Neural progenitor cell (in vitro differentiated cells): ENCODE measurements around the gene GATAD2A. TPM values are rescaled to one million over a fixed set of nuclear protein-coding genes. Genes with fewer than 3 reads are reported as not detected.

Experiments used
- DNase-seq: peaks from one replicate; pipeline ENCODE4 v3.0.0-alpha.2; 2016; ENCODE audit warnings: low spot score
- H2AFZ ChIP-seq: fragments of 200-600 bp; sonication (generic); replicated peaks from 2 replicates; pipeline ENCODE4 v1.6.1; 2016; ENCODE audit warnings: antibody characterized with exemption
- H3F3A ChIP-seq: fragments of 200-600 bp; sonication (generic); 2 replicates; pipeline ENCODE4 v1.6.1; 2016; ENCODE audit warnings: antibody characterized with exemption, low read depth
- H3K27ac ChIP-seq: fragments of 200-600 bp; sonication (generic); 2 replicates; pipeline ENCODE4 v1.5.1; 2016; ENCODE audit warnings: mild to moderate bottlenecking
- H3K27me3 ChIP-seq: fragments of 200-600 bp; sonication (generic); 2 replicates; pipeline ENCODE4 v1.6.1; 2016; ENCODE audit warnings: mild to moderate bottlenecking, moderate library complexity
- H3K36me3 ChIP-seq: fragments of 200-600 bp; sonication (generic); 2 replicates; pipeline ENCODE4 v1.5.1; 2016
- H3K4me1 ChIP-seq: fragments of 200-600 bp; sonication (generic); 2 replicates; pipeline ENCODE4 v1.6.1; 2016; ENCODE audit warnings: mixed run types
- H3K4me2 ChIP-seq: fragments of 200-600 bp; sonication (generic); 2 replicates; pipeline ENCODE4 v1.6.1; 2016
- H3K4me3 ChIP-seq: fragments of 200-600 bp; sonication (generic); 2 replicates; pipeline ENCODE4 v1.5.1; 2016
- H3K79me2 ChIP-seq: fragments of 200-600 bp; sonication (generic); 2 replicates; pipeline ENCODE4 v1.6.1; 2016; ENCODE audit warnings: low read depth
- H3K9ac ChIP-seq: fragments of 200-600 bp; sonication (generic); 2 replicates; pipeline ENCODE4 v1.6.1; 2016
- H3K9me3 ChIP-seq: fragments of 200-600 bp; sonication (generic); 2 replicates; pipeline ENCODE4 v1.5.1; 2016; ENCODE audit warnings: low read depth
- H4K20me1 ChIP-seq: fragments of 200-600 bp; sonication (generic); 2 replicates; pipeline ENCODE4 v1.6.1; 2016; ENCODE audit warnings: low read depth
- H3K27ac Mint-ChIP-seq: 3 replicates; pipeline ENCODE4 v1.8.0; 2021; ENCODE audit warnings: mixed read lengths
- H3K27me3 Mint-ChIP-seq: 2 replicates; pipeline ENCODE4 v1.8.0; 2022; ENCODE audit warnings: low read depth, mild to moderate bottlenecking, inconsistent platforms, moderate library complexity, mixed read lengths; ENCODE audit not compliant: insufficient read depth
- H3K36me3 Mint-ChIP-seq: 3 replicates; pipeline ENCODE4 v1.8.0; 2021; ENCODE audit warnings: mixed read lengths
- H3K4me1 Mint-ChIP-seq: 3 replicates; pipeline ENCODE4 v1.8.0; 2021; ENCODE audit warnings: mixed read lengths
- H3K4me3 Mint-ChIP-seq: 3 replicates; pipeline ENCODE4 v1.8.0; 2021; ENCODE audit warnings: mild to moderate bottlenecking, moderate library complexity, mixed read lengths
- H3K9me3 Mint-ChIP-seq: 3 replicates; pipeline ENCODE4 v1.8.0; 2020; ENCODE audit warnings: mixed read lengths
- EZH2 ChIP-seq: fragments of 200-600 bp; sonication (generic); IDR thresholded peaks from 2 replicates; pipeline ENCODE4 v1.6.1; 2017; ENCODE audit warnings: antibody characterized with exemption, mild to moderate bottlenecking, moderate library complexity
- EZH2phosphoT487 ChIP-seq: fragments of 200-600 bp; sonication (generic); IDR thresholded peaks from 2 replicates; pipeline ENCODE4 v1.6.1; 2017; ENCODE audit warnings: antibody characterized with exemption
- total RNA-seq: library from RNA; depleted of rRNA; stranded (reverse); fragments of >200 nt; gene quantifications from 2 replicates; pipeline ENCODE4 v1.2.3, GENCODE V29; 2015; ENCODE audit warnings: low replicate concordance
- TF ChIP-seq, protein P1 (sequence below): fragments of 200-600 bp; sonication (generic); IDR thresholded peaks from 2 replicates; pipeline ENCODE4 v1.5.1; 2017; ENCODE audit warnings: antibody characterized with exemption, mild to moderate bottlenecking

Gene GATAD2A
- total RNA-seq, 1 donor from 2014 or later: 37.9 TPM

DNA sequence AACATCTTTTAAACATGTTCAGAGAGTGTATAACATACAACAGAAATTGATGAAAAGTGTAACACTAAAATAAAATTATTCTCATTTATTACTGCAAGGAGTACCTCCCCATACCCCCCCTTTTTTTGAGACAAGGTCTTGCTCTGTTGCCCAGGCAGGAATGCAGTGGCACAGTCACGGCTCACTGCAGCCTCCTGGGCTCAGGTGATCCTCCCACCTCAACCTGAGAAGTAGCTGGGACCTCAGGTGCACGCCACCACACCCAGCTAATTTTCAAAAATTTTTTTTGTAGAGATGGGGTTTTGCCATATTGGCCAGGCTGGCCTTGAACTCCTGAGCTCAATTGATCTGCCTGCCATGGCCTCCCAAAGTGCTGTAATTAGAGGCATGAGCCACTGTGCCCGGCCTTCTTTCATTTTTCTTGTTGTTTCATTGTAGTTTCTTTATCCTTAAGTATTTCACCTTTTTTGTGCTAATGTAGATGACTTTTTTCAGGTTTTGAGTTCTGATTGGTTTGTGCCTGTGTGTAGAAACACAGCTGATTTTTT lies 28.3 kb downstream of the GATAD2A start:
- Histone ChIP-seq H3K27me3 (no peaks in the 10 kb centered on the region), H3K27ac (no peak overlapping the region), H4K20me1 (peaks cover 98% of the 10 kb centered on the region), H3K79me2 (peaks cover 100% of the 10 kb centered on the region), H3K4me2 (no peak overlapping the region), H3K4me1 (peaks cover 28% of the 10 kb centered on the region), H3K36me3 (no peaks in the 10 kb centered on the region), H3K9me3 (no peaks in the 10 kb centered on the region), H2AFZ (no peak overlapping the region), H3F3A (peaks cover 14% of the 10 kb centered on the region), H3K4me3 (no peak overlapping the region), H3K9ac (no peak overlapping the region)
- Mint-ChIP-seq H3K27me3 (no peaks in the 10 kb centered on the region), H3K4me1 (peaks cover 23% of the 10 kb centered on the region), H3K9me3 (no peaks in the 10 kb centered on the region), H3K4me3 (no peak overlapping the region), H3K36me3 (peaks cover 17% of the 10 kb centered on the region), H3K27ac (peak overlapping the region; percentile 22)
- DNase-seq: no peak
- TF ChIP-seq EZH2phosphoT487 (no peak), EZH2 (no peak)
- TF ChIP-seq, protein P1, sequence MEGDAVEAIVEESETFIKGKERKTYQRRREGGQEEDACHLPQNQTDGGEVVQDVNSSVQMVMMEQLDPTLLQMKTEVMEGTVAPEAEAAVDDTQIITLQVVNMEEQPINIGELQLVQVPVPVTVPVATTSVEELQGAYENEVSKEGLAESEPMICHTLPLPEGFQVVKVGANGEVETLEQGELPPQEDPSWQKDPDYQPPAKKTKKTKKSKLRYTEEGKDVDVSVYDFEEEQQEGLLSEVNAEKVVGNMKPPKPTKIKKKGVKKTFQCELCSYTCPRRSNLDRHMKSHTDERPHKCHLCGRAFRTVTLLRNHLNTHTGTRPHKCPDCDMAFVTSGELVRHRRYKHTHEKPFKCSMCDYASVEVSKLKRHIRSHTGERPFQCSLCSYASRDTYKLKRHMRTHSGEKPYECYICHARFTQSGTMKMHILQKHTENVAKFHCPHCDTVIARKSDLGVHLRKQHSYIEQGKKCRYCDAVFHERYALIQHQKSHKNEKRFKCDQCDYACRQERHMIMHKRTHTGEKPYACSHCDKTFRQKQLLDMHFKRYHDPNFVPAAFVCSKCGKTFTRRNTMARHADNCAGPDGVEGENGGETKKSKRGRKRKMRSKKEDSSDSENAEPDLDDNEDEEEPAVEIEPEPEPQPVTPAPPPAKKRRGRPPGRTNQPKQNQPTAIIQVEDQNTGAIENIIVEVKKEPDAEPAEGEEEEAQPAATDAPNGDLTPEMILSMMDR: no peak

DNA sequence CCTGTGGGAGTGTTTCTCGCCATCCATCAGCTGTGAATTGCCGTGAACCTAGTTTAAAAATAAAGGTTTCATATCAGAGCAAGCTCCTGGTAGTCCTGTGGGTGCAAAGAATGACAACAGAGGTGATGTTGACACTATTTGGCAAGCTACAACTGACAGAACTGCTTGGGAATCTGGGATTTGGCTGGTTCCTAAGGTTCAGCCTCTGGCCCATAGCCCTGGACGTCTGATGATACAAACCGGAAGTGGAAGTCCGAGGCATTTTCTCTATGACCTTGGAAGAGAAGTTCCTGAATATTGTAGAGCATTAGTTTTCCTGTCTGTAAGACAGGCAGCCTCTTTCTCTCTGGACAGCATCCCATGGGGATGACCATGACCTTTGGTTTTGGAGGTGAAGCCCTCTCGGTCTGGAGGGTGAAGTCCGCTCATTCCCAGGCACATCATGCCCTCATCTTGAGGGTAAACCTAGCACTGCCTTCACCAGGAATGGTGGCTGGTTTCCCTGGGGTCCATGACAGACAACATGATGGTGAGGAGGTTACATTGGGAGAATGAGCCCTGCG lies 29.1 kb downstream of the GATAD2A start:
- no peak overlapping the region for H3K4me3 ChIP-seq
- no peaks in the 10 kb centered on the region for H3K9me3 ChIP-seq
- no peak overlapping the region for H3K9ac ChIP-seq
- Mint-ChIP-seq H3K4me1 (peaks cover 23% of the 10 kb centered on the region), H3K36me3 (peaks cover 17% of the 10 kb centered on the region), H3K4me3 (no peak overlapping the region), H3K27ac (no peak overlapping the region), H3K9me3 (no peaks in the 10 kb centered on the region), H3K27me3 (no peaks in the 10 kb centered on the region)
- H4K20me1 ChIP-seq: peaks cover 98% of the 10 kb centered on the region
- H3K4me1 ChIP-seq: peaks cover 28% of the 10 kb centered on the region
- peaks cover 14% of the 10 kb centered on the region for H3F3A ChIP-seq
- no peak overlapping the region for H3K27ac ChIP-seq
- peaks cover 100% of the 10 kb centered on the region for H3K79me2 ChIP-seq
- H3K4me2 ChIP-seq: no peak overlapping the region
- no peaks in the 10 kb centered on the region for H3K27me3 ChIP-seq
- no peaks in the 10 kb centered on the region for H3K36me3 ChIP-seq
- no peak overlapping the region for H2AFZ ChIP-seq
- TF ChIP-seq EZH2phosphoT487 (no peak), EZH2 (no peak)
- DNase-seq: no peak

DNA sequence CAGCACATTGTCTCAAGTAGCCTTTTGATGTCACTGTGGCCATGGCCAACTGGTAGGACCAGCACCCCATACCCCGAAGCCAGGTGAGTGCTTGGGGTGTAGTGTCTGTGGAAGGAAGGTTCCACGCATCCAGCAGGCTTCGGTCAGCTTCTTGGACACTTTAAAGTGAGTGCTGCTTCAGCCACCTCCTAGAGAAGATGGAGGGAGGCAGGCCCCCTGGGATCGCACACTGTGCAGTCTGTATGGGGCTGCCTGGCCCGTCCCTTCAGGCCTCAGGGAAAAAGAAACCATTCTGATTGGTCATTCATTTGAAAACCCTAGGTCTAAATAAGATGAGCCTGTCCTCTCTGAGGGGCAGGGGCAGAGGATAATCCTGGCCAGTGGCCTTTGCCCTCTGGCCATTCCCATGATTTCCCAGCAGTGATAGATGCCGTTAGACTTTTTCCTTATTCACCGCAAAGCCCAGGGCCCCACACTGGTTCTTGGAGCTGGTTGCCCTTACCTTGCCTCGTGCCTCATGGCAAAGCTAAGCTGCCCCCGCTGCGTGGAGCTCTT lies 30.7 kb downstream of the GATAD2A start:
- Mint-ChIP-seq H3K27ac (no peak overlapping the region), H3K4me3 (no peak overlapping the region), H3K9me3 (no peaks in the 10 kb centered on the region), H3K27me3 (no peaks in the 10 kb centered on the region), H3K36me3 (peaks cover 15% of the 10 kb centered on the region), H3K4me1 (peaks cover 17% of the 10 kb centered on the region)
- DNase-seq: peak; percentile 60
- TF ChIP-seq, protein P1: no peak
- TF ChIP-seq EZH2phosphoT487 (no peak), EZH2 (no peak)
- H3F3A ChIP-seq: peaks cover 14% of the 10 kb centered on the region
- peak overlapping the region; percentile 61 for H3K4me2 ChIP-seq
- no peak overlapping the region for H2AFZ ChIP-seq
- H3K27me3 ChIP-seq: no peaks in the 10 kb centered on the region
- no peak overlapping the region for H3K27ac ChIP-seq
- peaks cover 84% of the 10 kb centered on the region for H4K20me1 ChIP-seq
- H3K9me3 ChIP-seq: no peaks in the 10 kb centered on the region
- peaks cover 28% of the 10 kb centered on the region for H3K4me1 ChIP-seq
- no peaks in the 10 kb centered on the region for H3K36me3 ChIP-seq
- H3K9ac ChIP-seq: no peak overlapping the region
- H3K4me3 ChIP-seq: no peak overlapping the region
- peaks cover 100% of the 10 kb centered on the region for H3K79me2 ChIP-seq
